HFFc6 (cell line): ENCODE data around the gene SPAG9. TPM values are rescaled to one million over a fixed set of nuclear protein-coding genes. Genes with fewer than 3 reads are reported as not detected.

ENCODE experiments used
- DNase-seq: peaks from one replicate; pipeline ENCODE4 v3.0.0-alpha.2; 2018
- H3K27ac Mint-ChIP-seq: 2 replicates; pipeline ENCODE4 v1.8.0; 2020; ENCODE audit warnings: mild to moderate bottlenecking, mixed read lengths
- H3K27me3 Mint-ChIP-seq: 2 replicates; pipeline ENCODE4 v1.8.0; 2021; ENCODE audit warnings: mild to moderate bottlenecking, moderate library complexity, mixed read lengths; ENCODE audit not compliant: insufficient read depth
- H3K36me3 Mint-ChIP-seq: 2 replicates; pipeline ENCODE4 v1.8.0; 2021; ENCODE audit warnings: low read depth, mixed read lengths
- H3K4me1 Mint-ChIP-seq: 2 replicates; pipeline ENCODE4 v1.8.0; 2020; ENCODE audit warnings: low read depth, mixed read lengths
- H3K4me3 Mint-ChIP-seq: 2 replicates; pipeline ENCODE4 v1.8.0; 2020; ENCODE audit warnings: mild to moderate bottlenecking, moderate library complexity, mixed read lengths
- H3K9me3 Mint-ChIP-seq: 2 replicates; pipeline ENCODE4 v1.8.0; 2020; ENCODE audit warnings: mild to moderate bottlenecking, mixed read lengths
- total RNA-seq, 6 experiments: library from RNA; stranded (reverse); fragmentation: NEBNext Ultra II Directional; extraction: Animal tissue kit (Norgen Biotek cat#: 25700); gene quantifications; 2 replicates in 1 of 6; 3 replicates in 5 of 6; pipeline ENCODE4 v1.2.3, GENCODE V29; 2021
- TF ChIP-seq, protein P1 (sequence below): fragments of 200-600 bp; sonication (generic); IDR thresholded peaks from 2 replicates; pipeline ENCODE4 v1.5.0; 2021; ENCODE audit warnings: antibody characterized with exemption, mild to moderate bottlenecking

The SPAG9 gene
- total RNA-seq, 6 experiments from 2014 or later, result 54.3 to 78.1 (median 61.3) TPM

DNA sequence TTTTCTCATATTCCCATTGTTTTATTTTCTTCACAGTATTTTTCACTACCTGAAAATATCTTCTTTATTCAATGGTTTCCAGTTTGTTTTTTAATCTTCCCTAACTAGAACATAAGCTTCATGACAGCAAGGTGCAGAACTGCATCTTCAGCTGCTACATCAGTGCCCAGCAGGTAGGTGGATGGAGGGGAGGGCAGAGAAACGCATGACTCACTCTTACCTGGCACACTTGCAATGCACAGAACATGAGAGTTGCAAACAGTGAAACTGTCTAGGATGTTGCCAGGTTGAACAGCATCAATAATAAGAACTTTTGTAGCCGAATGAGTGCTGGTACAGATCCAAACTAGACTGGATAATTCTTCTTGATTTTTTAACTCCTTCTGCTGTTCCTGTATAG, 127.1 kb downstream of the SPAG9 start:
- H3K9me3 Mint-ChIP-seq, result no peaks in the 10 kb centered on the region
- no peak for DNase-seq
- H3K4me1 Mint-ChIP-seq, result no peaks in the 10 kb centered on the region
- H3K27ac Mint-ChIP-seq, result no peak overlapping the region
- peaks cover 21% of the 10 kb centered on the region for H3K36me3 Mint-ChIP-seq
- TF ChIP-seq, protein P1, sequence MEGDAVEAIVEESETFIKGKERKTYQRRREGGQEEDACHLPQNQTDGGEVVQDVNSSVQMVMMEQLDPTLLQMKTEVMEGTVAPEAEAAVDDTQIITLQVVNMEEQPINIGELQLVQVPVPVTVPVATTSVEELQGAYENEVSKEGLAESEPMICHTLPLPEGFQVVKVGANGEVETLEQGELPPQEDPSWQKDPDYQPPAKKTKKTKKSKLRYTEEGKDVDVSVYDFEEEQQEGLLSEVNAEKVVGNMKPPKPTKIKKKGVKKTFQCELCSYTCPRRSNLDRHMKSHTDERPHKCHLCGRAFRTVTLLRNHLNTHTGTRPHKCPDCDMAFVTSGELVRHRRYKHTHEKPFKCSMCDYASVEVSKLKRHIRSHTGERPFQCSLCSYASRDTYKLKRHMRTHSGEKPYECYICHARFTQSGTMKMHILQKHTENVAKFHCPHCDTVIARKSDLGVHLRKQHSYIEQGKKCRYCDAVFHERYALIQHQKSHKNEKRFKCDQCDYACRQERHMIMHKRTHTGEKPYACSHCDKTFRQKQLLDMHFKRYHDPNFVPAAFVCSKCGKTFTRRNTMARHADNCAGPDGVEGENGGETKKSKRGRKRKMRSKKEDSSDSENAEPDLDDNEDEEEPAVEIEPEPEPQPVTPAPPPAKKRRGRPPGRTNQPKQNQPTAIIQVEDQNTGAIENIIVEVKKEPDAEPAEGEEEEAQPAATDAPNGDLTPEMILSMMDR, result no peak
- H3K4me3 Mint-ChIP-seq, result no peak overlapping the region
- H3K27me3 Mint-ChIP-seq, result no peaks in the 10 kb centered on the region

DNA sequence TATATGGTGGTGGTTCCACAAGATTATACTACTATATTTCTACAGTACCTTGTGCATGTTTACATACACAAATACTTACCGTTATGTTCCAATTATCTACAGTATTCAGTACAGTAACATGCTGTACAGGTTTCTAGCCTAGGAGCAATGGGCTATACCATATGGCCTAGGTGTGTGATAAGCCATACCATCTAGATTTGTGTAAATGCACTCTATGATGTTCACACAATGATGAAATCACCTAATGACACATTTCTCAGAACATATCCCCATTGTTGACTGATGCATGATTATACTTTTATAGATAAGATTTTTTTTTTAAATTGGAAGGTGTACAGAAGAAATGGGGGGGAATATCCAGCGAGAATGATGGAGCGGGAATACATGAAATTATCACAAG, 131.5 kb downstream of the SPAG9 start:
- no peak for DNase-seq
- H3K36me3 Mint-ChIP-seq, result peaks cover 31% of the 10 kb centered on the region
- TF ChIP-seq, protein P1, result no peak
- H3K27me3 Mint-ChIP-seq, result no peaks in the 10 kb centered on the region
- H3K9me3 Mint-ChIP-seq, result no peaks in the 10 kb centered on the region
- no peak overlapping the region for H3K27ac Mint-ChIP-seq
- H3K4me1 Mint-ChIP-seq, result peaks cover 27% of the 10 kb centered on the region
- H3K4me3 Mint-ChIP-seq, result no peak overlapping the region

DNA sequence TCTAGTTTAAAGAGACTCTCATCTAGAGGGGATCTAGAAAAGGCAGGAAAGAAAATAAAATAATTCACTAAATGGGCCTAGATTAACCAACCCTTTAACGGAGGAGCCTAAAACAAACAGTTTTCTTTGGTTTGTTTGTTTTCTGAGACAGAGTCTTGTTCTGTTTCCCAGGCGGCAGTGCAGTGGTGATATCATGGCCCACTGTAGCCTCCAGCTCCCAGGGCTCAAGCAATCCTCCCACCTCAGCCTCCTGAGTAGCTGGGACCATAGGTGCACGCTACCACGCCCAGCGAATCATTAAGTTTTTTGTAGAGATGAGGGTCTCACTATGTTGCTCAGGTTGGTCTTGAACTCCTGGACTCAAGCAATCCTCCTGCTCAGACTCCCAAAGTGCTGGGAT, 132.2 kb downstream of the SPAG9 start:
- Mint-ChIP-seq H3K36me3 (peaks cover 26% of the 10 kb centered on the region), H3K4me3 (no peak overlapping the region), H3K27ac (no peak overlapping the region), H3K9me3 (no peaks in the 10 kb centered on the region), H3K4me1 (peaks cover 27% of the 10 kb centered on the region), H3K27me3 (no peaks in the 10 kb centered on the region)
- DNase-seq, result no peak
- TF ChIP-seq, protein P1, result no peak

DNA sequence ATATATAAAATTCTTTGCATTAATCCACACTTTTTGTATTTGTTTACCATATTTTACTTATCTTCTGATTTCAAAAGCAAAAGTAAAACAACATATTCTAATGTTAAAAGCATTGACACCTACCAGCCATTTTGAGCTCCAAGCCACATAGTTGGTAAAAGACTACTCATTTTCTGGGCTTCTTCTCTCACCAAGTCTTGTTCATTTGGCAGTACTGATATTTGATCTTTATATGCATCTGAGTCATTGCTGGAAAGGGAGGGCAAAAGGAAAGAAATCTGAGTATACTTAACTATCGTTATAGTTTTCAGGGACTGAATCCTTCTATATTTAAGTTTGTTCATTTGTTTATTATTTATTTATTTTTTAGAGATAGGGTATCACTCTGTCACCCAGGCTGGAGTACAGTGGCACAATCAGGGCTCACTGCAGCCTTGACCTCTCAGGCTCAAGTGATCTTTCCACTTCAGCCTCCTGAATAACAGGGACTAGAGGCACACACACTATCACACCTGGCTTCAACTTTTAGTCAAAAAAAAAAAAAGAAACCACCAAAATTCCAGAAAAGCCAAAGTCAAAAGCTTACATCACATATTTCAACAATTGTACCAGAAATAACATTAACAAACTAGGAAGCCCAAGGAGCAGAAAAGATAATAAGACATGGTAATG, 133.5 kb downstream of the SPAG9 start:
- H3K9me3 Mint-ChIP-seq, result no peaks in the 10 kb centered on the region
- peaks cover 27% of the 10 kb centered on the region for H3K4me1 Mint-ChIP-seq
- H3K27me3 Mint-ChIP-seq, result no peaks in the 10 kb centered on the region
- H3K36me3 Mint-ChIP-seq, result peaks cover 20% of the 10 kb centered on the region
- peak; percentile 71 for DNase-seq
- TF ChIP-seq, protein P1, result no peak
- H3K4me3 Mint-ChIP-seq, result no peak overlapping the region
- peak overlapping the region; percentile 51 for H3K27ac Mint-ChIP-seq

DNA sequence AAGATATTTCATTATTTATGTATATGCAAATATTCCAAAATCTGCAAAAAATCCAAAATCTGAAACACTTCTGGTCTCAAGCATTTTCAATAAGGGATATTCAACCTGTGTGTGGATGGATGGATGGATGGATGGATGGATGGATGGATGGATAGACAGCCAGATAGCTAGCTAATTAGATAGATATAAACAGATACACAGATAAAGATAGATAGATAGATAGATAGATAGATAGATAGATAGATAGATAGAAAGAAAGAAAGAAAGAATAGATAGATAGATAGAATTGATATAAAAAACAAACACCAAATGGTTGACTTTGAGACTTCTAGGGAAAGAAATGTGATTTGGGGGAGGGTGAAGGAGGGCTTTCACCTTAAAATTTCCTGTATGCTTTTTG, 139.4 kb downstream of the SPAG9 start:
- TF ChIP-seq, protein P1, result no peak
- Mint-ChIP-seq H3K4me1 (peaks cover 26% of the 10 kb centered on the region), H3K4me3 (no peak overlapping the region), H3K9me3 (no peaks in the 10 kb centered on the region), H3K27ac (no peak overlapping the region), H3K27me3 (no peaks in the 10 kb centered on the region), H3K36me3 (peaks cover 21% of the 10 kb centered on the region)
- DNase-seq, result no peak

DNA sequence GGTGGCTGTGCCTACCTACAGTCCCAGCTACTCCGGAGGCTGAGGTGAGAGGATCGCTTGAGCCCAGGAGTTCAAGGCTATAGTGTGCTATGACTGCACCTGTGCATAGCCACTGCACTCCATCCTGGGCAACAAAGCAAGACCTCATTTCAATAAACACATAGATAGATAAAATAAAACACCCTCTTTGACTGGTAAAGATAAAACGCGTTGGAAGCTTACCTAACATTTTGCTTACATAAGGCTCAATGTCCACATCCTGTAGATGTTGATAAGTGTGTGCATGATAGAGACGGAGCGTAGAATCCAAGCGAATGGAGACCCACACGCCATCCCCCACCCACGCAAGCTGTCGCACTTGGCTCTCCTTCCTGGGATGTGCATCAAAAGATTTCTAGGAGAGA, 141.1 kb downstream of the SPAG9 start:
- DNase-seq, result no peak
- Mint-ChIP-seq H3K4me1 (peaks cover 15% of the 10 kb centered on the region), H3K4me3 (no peak overlapping the region), H3K36me3 (peaks cover 20% of the 10 kb centered on the region), H3K27ac (no peak overlapping the region), H3K27me3 (no peaks in the 10 kb centered on the region), H3K9me3 (no peaks in the 10 kb centered on the region)
- TF ChIP-seq, protein P1, result no peak
